ENCODE measurements around the gene PSRC1. TPM values are rescaled to one million over a fixed set of nuclear protein-coding genes. Genes with fewer than 3 reads are reported as not detected.

PSRC1 gene
- total RNA-seq, 1 donor from 2014 or later, result 78.1 TPM

DNA sequence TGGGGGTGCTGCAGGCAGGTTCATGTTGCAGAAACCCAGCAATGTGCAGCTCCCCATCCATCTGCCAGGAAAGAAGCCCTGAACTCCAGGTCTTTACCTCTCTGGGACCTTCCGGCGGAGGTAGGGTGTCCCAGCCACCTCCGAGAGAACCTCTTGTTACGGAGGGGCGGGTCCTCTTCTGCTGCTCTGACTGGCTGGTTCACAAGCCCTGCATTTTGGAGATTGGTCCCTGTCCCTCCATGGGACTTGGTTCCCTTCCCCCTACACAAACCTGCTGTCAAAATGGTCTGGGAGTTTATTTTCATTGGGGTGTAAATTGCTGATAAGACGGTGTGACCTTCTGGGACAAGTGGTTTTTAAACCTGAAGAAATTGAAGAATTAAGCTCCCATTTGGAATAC is 41.6 kb downstream of the PSRC1 start:
- TF ChIP-seq EZH2 (IDR thresholded peaks at IDR 0.05) (no peak), EZH2phosphoT487 (IDR thresholded peaks at IDR 0.05) (no peak)
- TF ChIP-seq, protein P1, sequence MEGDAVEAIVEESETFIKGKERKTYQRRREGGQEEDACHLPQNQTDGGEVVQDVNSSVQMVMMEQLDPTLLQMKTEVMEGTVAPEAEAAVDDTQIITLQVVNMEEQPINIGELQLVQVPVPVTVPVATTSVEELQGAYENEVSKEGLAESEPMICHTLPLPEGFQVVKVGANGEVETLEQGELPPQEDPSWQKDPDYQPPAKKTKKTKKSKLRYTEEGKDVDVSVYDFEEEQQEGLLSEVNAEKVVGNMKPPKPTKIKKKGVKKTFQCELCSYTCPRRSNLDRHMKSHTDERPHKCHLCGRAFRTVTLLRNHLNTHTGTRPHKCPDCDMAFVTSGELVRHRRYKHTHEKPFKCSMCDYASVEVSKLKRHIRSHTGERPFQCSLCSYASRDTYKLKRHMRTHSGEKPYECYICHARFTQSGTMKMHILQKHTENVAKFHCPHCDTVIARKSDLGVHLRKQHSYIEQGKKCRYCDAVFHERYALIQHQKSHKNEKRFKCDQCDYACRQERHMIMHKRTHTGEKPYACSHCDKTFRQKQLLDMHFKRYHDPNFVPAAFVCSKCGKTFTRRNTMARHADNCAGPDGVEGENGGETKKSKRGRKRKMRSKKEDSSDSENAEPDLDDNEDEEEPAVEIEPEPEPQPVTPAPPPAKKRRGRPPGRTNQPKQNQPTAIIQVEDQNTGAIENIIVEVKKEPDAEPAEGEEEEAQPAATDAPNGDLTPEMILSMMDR (IDR thresholded peaks at IDR 0.05), result no peak
- Histone ChIP-seq H3K4me3 (no peak overlapping the region), H3K4me1 (peaks cover 53% of the 10 kb centered on the region), H3K79me2 (ENCODE audit: low read depth) (no peaks in the 10 kb centered on the region), H3K4me2 (peak overlapping the region; percentile 52), H3K27ac (no peak overlapping the region), H3K36me3 (peaks cover 3% of the 10 kb centered on the region), H3K9ac (no peak overlapping the region), H4K20me1 (ENCODE audit: low read depth) (no peaks in the 10 kb centered on the region), H3K27me3 (no peaks in the 10 kb centered on the region), H3K9me3 (ENCODE audit: low read depth) (no peaks in the 10 kb centered on the region), H3F3A (ENCODE audit: low read depth) (peaks cover 57% of the 10 kb centered on the region), H2AFZ (replicated peaks) (no peak overlapping the region)
- H3K27me3 Mint-ChIP-seq (ENCODE audit: insufficient read depth, low read depth), result peaks cover 11% of the 10 kb centered on the region
- peaks cover 32% of the 10 kb centered on the region for H3K4me1 Mint-ChIP-seq
- H3K27ac Mint-ChIP-seq, result no peak overlapping the region
- DNase-seq (ENCODE audit: low spot score), result no peak
- H3K36me3 Mint-ChIP-seq, result peaks cover 18% of the 10 kb centered on the region
- H3K9me3 Mint-ChIP-seq, result no peaks in the 10 kb centered on the region
- no peak overlapping the region for H3K4me3 Mint-ChIP-seq

- Histone ChIP-seq H3K4me2 (peak overlapping the region; percentile 38), H4K20me1 (ENCODE audit: low read depth) (no peaks in the 10 kb centered on the region), H3F3A (ENCODE audit: low read depth) (peaks cover 63% of the 10 kb centered on the region), H3K9ac (no peak overlapping the region), H3K9me3 (ENCODE audit: low read depth) (no peaks in the 10 kb centered on the region), H3K79me2 (ENCODE audit: low read depth) (no peaks in the 10 kb centered on the region), H2AFZ (replicated peaks) (no peak overlapping the region), H3K36me3 (peaks cover 3% of the 10 kb centered on the region), H3K4me1 (peaks cover 53% of the 10 kb centered on the region), H3K27ac (no peak overlapping the region), H3K4me3 (no peak overlapping the region), H3K27me3 (no peaks in the 10 kb centered on the region)
- DNase-seq (ENCODE audit: low spot score), result peak; percentile 45
- Mint-ChIP-seq H3K27me3 (ENCODE audit: insufficient read depth, low read depth) (peaks cover 13% of the 10 kb centered on the region), H3K36me3 (peaks cover 27% of the 10 kb centered on the region), H3K4me3 (no peak overlapping the region), H3K9me3 (no peaks in the 10 kb centered on the region), H3K4me1 (peaks cover 31% of the 10 kb centered on the region), H3K27ac (no peak overlapping the region)
- TF ChIP-seq EZH2phosphoT487 (IDR thresholded peaks at IDR 0.05) (no peak), EZH2 (IDR thresholded peaks at IDR 0.05) (no peak)
- TF ChIP-seq, protein P1 (IDR thresholded peaks at IDR 0.05), result no peak
Observed at GRCh38 chr1:109240158-109241152, 42.5 kb downstream of the PSRC1 start.

GRCh38 chr1:109239409-109240068 is 43.4 kb downstream of the PSRC1 start:
- TF ChIP-seq, protein P1 (IDR thresholded peaks at IDR 0.05), result peak; percentile 71
- TF ChIP-seq EZH2phosphoT487 (IDR thresholded peaks at IDR 0.05), result no peak
- H4K20me1 ChIP-seq (ENCODE audit: low read depth), result no peaks in the 10 kb centered on the region
- H3F3A ChIP-seq (ENCODE audit: low read depth), result peaks cover 68% of the 10 kb centered on the region
- Mint-ChIP-seq H3K4me1 (peaks cover 31% of the 10 kb centered on the region), H3K36me3 (peaks cover 33% of the 10 kb centered on the region), H3K27ac (no peak overlapping the region), H3K9me3 (no peaks in the 10 kb centered on the region), H3K27me3 (ENCODE audit: insufficient read depth, low read depth) (peaks cover 13% of the 10 kb centered on the region), H3K4me3 (no peak overlapping the region)
- no peaks in the 10 kb centered on the region for H3K27me3 ChIP-seq
- H3K4me3 ChIP-seq, result no peak overlapping the region
- H3K4me2 ChIP-seq, result no peak overlapping the region
- no peaks in the 10 kb centered on the region for H3K79me2 ChIP-seq (ENCODE audit: low read depth)
- peaks cover 7% of the 10 kb centered on the region for H3K36me3 ChIP-seq
- no peak overlapping the region for H3K9ac ChIP-seq
- no peak overlapping the region for H2AFZ ChIP-seq (replicated peaks)
- DNase-seq (ENCODE audit: low spot score), result peak; percentile 78
- no peaks in the 10 kb centered on the region for H3K9me3 ChIP-seq (ENCODE audit: low read depth)
- H3K4me1 ChIP-seq, result peaks cover 56% of the 10 kb centered on the region
- H3K27ac ChIP-seq, result peak overlapping the region; percentile 6

Data from neural progenitor cell (in vitro differentiated cells).